HepG2 (cell line): ENCODE results near the gene WDR43. TPM values are rescaled to one million over a fixed set of nuclear protein-coding genes. Genes with fewer than 3 reads are reported as not detected.

Experiments
- ATAC-seq: fragments of 200-7000 bp; cut with Tn5 transposase; 3 replicates; pipeline ENCODE4 v1.9.1; 2020; ENCODE audit warnings: mild to moderate bottlenecking, moderate library complexity
- BruUV-seq: library from RNA; stranded (reverse); fragments of 400-500 nt; replicated peaks from 2 replicates; lab custom pipeline; 2021; lab: Mats Ljungman, UMichigan
- CTCF ChIA-PET: fragments of 300-600 bp; formaldehyde crosslinking; extraction: SDS; loops from one replicate; lab custom pipeline; 2021; ENCODE audit warnings: low total read pairs, inconsistent platforms, low intra/inter-chr PET ratio; lab: Yijun Ruan, JAX
- POLR2A ChIA-PET: fragments of 350-600 bp; sonication (Branson Sonifier 250); formaldehyde crosslinking; loops from one replicate; lab custom pipeline; 2020; ENCODE audit warnings: antibody characterized with exemption, inconsistent platforms; lab: Yijun Ruan, JAX
- DNase-seq: peaks from one replicate; pipeline ENCODE4 v3.0.0-alpha.2; 2015; ENCODE audit warnings: low spot score
- FAIRE-seq: peaks from 3 replicates; lab custom pipeline; 2011; peaks lifted over from hg19 to GRCh38; lab: Jason Lieb, UNC
- H2AFZ ChIP-seq: one replicate; pipeline ENCODE4 v1.6.1; 2011; ENCODE audit warnings: low read length, inconsistent platforms
- H3K27ac ChIP-seq: fragments of 300-600 bp; 3 replicates; pipeline ENCODE4 v1.8.0; 2011; ENCODE audit warnings: mixed run types, mild to moderate bottlenecking, mixed read lengths, low read length, inconsistent platforms; ENCODE audit not compliant: insufficient read depth; ENCODE audit errors: extremely low read length
- H3K27me3 ChIP-seq, 2 experiments: fragments of 200-600 bp in 1 of 2; 2 replicates in 1 of 2; 3 replicates in 1 of 2; pipeline versions ENCODE4 v1.6.0 to v1.8.0; 2011; ENCODE audit warnings: low read length in 2 of 2, mild to moderate bottlenecking in 2 of 2, moderate library complexity in 2 of 2, inconsistent platforms in 1 of 2; ENCODE audit not compliant: insufficient read depth in 2 of 2, control insufficient read depth in 1 of 2
- H3K36me3 ChIP-seq, 2 experiments: fragments of 200-600 bp in 1 of 2; replicated peaks in 1 of 2; 2 replicates in 1 of 2; 3 replicates in 1 of 2; pipeline versions ENCODE4 v1.5.1 to v1.8.0; 2011; ENCODE audit warnings: low read length in 2 of 2, inconsistent platforms in 1 of 2; ENCODE audit not compliant: insufficient read depth in 2 of 2, control insufficient read depth in 1 of 2
- H3K4me1 ChIP-seq: 2 replicates; pipeline ENCODE4 v1.5.1; 2012; ENCODE audit warnings: low read length, inconsistent platforms; ENCODE audit not compliant: insufficient read depth
- H3K4me2 ChIP-seq: 2 replicates; pipeline ENCODE4 v1.6.0; 2011; ENCODE audit warnings: low read depth, low read length, inconsistent platforms
- H3K4me3 ChIP-seq, 3 experiments: fragments of 200-600 bp in 1 of 3; sonication (generic), shearing (Covaris generic) in 1 of 3; replicated peaks in 1 of 3; 2 replicates each; pipeline ENCODE4 v1.5.1; 2011 to 2016; ENCODE audit warnings: low read length in 3 of 3, inconsistent platforms in 2 of 3, low read depth in 2 of 3, mild to moderate bottlenecking in 2 of 3, control low read depth in 1 of 3, mixed read lengths in 1 of 3; ENCODE audit not compliant: insufficient read depth in 1 of 3
- H3K79me2 ChIP-seq: one replicate; pipeline ENCODE4 v1.6.1; 2011; ENCODE audit warnings: low read length, inconsistent platforms; ENCODE audit not compliant: insufficient read depth
- H3K9ac ChIP-seq: 2 replicates; pipeline ENCODE4 v1.6.0; 2011; ENCODE audit warnings: mild to moderate bottlenecking, low read depth, low read length, inconsistent platforms; ENCODE audit not compliant: insufficient read depth
- H3K9me3 ChIP-seq: 2 replicates; pipeline ENCODE4 v1.5.1; 2012; ENCODE audit warnings: mild to moderate bottlenecking, low read length
- H4K20me1 ChIP-seq: 2 replicates; pipeline ENCODE4 v1.6.0; 2011; ENCODE audit warnings: inconsistent platforms, mild to moderate bottlenecking, low read length, moderate library complexity; ENCODE audit not compliant: insufficient read depth
- HNF4A ChIP-seq: sonication (generic); formaldehyde crosslinking; IDR thresholded peaks from 2 replicates; pipeline ENCODE4 v1.4.0; 2020; ENCODE audit warnings: missing genetic modification reagents
- HNF4G ChIP-seq, 2 experiments: sonication (generic) in 1 of 2; formaldehyde crosslinking in 1 of 2; IDR thresholded peaks; 2 replicates each; pipeline versions ENCODE4 v1.4.0 to v1.6.1; 2011 to 2020; ENCODE audit warnings: borderline replicate concordance in 2 of 2, low read depth in 2 of 2, mild to moderate bottlenecking in 2 of 2, low read length in 1 of 2, missing genetic modification reagents in 1 of 2, moderate library complexity in 1 of 2
- MAFF ChIP-seq: IDR thresholded peaks from 2 replicates; pipeline ENCODE4 v1.6.1; 2011; ENCODE audit warnings: low read depth, low read length, improper control_type of control experiment
- PRDM15 ChIP-seq: sonication (generic); formaldehyde crosslinking; IDR thresholded peaks from 2 replicates; pipeline ENCODE4 v1.4.0; 2020; ENCODE audit warnings: missing genetic modification reagents
- SAP130 ChIP-seq: IDR thresholded peaks from 2 replicates; pipeline ENCODE4 v1.6.1; 2016; ENCODE audit warnings: low read depth
- THYN1 ChIP-seq: sonication (generic); formaldehyde crosslinking; IDR thresholded peaks from 2 replicates; pipeline ENCODE4 v1.8.1; 2023; ENCODE audit warnings: low read depth, mild to moderate bottlenecking, moderate library complexity, missing genetic modification reagents, borderline replicate concordance
- ZNF724P ChIP-seq: sonication (generic); formaldehyde crosslinking; IDR thresholded peaks from 2 replicates; pipeline ENCODE4 v1.8.0; 2022; ENCODE audit warnings: missing genetic modification reagents, borderline replicate concordance
- WGBS: methylation state at CpG from one replicate; pipeline ENCODE4 v1.1.6; 2017; ENCODE audit warnings: low lambda C conversion rate; 5-methylcytosine and 5-hydroxymethylcytosine counted together
- in situ Hi-C: cut with HindIII; loops from 2 replicates; pipeline ENCODE4 v1.10.0; 2017; ENCODE audit warnings: low pct_unique_long_range_greater_than_20kb; ENCODE audit not compliant: extremely low pct_ligation_motif_present
- intact Hi-C: fragments of 100-400 bp; cut with micrococcal nuclease; formaldehyde crosslinking; loops from one replicate; pipeline ENCODE4 v1.10.0; 2022; ENCODE audit not compliant: unreplicated experiment
- polyA plus RNA-seq, 8 experiments: library from polyadenylated mRNA; depleted of rRNA in 3 of 8; stranded (reverse) in 7 of 8; unstranded in 1 of 8; fragments of >200 nt; fragmentation: Illumina TruSeq in 4 of 8; extraction: Trizol in 4 of 8; gene quantifications; 2 replicates each; pipeline versions ENCODE4 v1.2.1 to v1.2.3, GENCODE V29; 2011 to 2016; ENCODE audit warnings: low read depth in 4 of 8, missing spikeins in 1 of 8, mixed read lengths in 1 of 8; ENCODE audit not compliant: insufficient read depth in 1 of 8
- total RNA-seq, 5 experiments: library from RNA; depleted of rRNA; stranded (reverse); fragments of >200 nt; fragmentation: Illumina TruSeq; extraction: Trizol; gene quantifications; 2 replicates each; pipeline ENCODE4 v1.2.3, GENCODE V29; 2016; ENCODE audit warnings: low read depth in 1 of 5
- TF ChIP-seq, protein P1 (sequence below): sonication (generic); formaldehyde crosslinking; conservative IDR thresholded peaks from 2 replicates; pipeline ENCODE4 v1.4.0; 2020; ENCODE audit warnings: mild to moderate bottlenecking, missing genetic modification reagents, moderate library complexity

WDR43 gene
- total and polyA plus RNA-seq, 2 of the 13 experiments (the other 11 are each of a cell fraction or from before 2014, with no cell fraction given): 121 to 167 TPM

DNA sequence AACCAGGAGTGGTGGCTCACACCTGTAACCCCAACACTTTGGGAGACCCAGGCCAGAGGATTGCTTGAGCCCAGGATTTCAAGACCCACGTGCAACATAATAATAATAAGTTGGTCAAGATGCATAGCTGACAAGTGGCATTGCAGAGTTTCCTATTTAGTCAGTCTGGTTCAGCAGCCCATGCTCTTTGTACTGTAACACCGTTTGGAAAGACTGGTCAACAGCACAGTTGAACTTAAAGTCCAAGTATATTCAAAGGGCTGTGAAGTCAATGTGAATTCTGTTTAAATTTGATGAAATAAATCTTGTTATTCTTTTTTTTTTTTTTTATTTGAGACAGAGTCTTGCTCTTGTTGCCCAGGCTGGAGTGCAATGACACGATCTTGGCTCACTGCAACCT, 22.8 kb upstream of the WDR43 start:
- BruUV-seq: no TSS peak
- Histone ChIP-seq H3K36me3 (peaks cover 0 to 9% of the 10 kb centered on the region in 2 experiments; a peak in 1 of 5 replicates), H3K4me3 (0 out of 6 replicates have a peak overlapping the region, but pooled peaks of 1 of the 3 experiments have one; percentile 14), H3K79me2 (peaks cover 32% of the 10 kb centered on the region), H3K27ac (peak overlapping the region; percentile 73), H3K9ac (no peak overlapping the region), H3K4me2 (peak overlapping the region; percentile 81), H3K4me1 (peaks cover 52% of the 10 kb centered on the region), H3K27me3 (no peaks in the 10 kb centered on the region; a peak in 1 of 5 replicates), H3K9me3 (no peaks in the 10 kb centered on the region), H4K20me1 (no peaks in the 10 kb centered on the region), H2AFZ (peak overlapping the region; percentile 20)
- intact Hi-C loops: no loop called here
- DNase-seq (peak; percentile 58), ATAC-seq (peak; percentile 40), FAIRE-seq (peak; percentile 43)
- TF ChIP-seq THYN1 (no peak), HNF4A (CRISPR knock-in tag) (peak; percentile 78), MAFF (no peak), SAP130 (CRISPR knock-in tag) (peak; percentile 27; the same call in 1 of the 2 replicates), ZNF724P (CRISPR knock-in tag) (peak; percentile 95), HNF4G (IDR thresholded peaks at IDR 0.05; ENCODE audit: borderline replicate concordance, low read depth, low read length) (0 out of 2 replicates have a peak, but pooled peaks have one; percentile 15), HNF4G (CRISPR knock-in tag; IDR thresholded peaks at IDR 0.05; ENCODE audit: borderline replicate concordance, low read depth) (no peak), PRDM15 (no peak)
- TF ChIP-seq, protein P1, sequence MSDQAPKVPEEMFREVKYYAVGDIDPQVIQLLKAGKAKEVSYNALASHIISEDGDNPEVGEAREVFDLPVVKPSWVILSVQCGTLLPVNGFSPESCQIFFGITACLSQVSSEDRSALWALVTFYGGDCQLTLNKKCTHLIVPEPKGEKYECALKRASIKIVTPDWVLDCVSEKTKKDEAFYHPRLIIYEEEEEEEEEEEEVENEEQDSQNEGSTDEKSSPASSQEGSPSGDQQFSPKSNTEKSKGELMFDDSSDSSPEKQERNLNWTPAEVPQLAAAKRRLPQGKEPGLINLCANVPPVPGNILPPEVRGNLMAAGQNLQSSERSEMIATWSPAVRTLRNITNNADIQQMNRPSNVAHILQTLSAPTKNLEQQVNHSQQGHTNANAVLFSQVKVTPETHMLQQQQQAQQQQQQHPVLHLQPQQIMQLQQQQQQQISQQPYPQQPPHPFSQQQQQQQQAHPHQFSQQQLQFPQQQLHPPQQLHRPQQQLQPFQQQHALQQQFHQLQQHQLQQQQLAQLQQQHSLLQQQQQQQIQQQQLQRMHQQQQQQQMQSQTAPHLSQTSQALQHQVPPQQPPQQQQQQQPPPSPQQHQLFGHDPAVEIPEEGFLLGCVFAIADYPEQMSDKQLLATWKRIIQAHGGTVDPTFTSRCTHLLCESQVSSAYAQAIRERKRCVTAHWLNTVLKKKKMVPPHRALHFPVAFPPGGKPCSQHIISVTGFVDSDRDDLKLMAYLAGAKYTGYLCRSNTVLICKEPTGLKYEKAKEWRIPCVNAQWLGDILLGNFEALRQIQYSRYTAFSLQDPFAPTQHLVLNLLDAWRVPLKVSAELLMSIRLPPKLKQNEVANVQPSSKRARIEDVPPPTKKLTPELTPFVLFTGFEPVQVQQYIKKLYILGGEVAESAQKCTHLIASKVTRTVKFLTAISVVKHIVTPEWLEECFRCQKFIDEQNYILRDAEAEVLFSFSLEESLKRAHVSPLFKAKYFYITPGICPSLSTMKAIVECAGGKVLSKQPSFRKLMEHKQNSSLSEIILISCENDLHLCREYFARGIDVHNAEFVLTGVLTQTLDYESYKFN (CRISPR knock-in tag): 0 out of 2 replicates have a peak, but pooled peaks have one; percentile 18
- 23% methylated on average over 3 of the region's 3 CpGs for WGBS
- in situ Hi-C loops: no loop called here
- CTCF ChIA-PET: no interaction called here
- POLR2A ChIA-PET: interaction anchor here (0.6 kb wide), 1 partner anchor 23 kb away, joined by 3 read pairs; the partner anchor contains the start of gene WDR43
